LNCAP (cell line): ENCODE measurements around the gene ALAS2.

ENCODE experiments used
- CTCF ChIP-seq: fragments of 450-650 bp; IDR thresholded peaks from 2 replicates; pipeline ENCODE4 v1.5.1; 2017; ENCODE audit warnings: mild to moderate bottlenecking

ALAS2 gene

GRCh38 chrX:55011294-55011693 is 19.5 kb downstream of the ALAS2 start:
- peak; percentile 37; the same call in 1 of the 2 replicates for TF ChIP-seq CTCF

DNA sequence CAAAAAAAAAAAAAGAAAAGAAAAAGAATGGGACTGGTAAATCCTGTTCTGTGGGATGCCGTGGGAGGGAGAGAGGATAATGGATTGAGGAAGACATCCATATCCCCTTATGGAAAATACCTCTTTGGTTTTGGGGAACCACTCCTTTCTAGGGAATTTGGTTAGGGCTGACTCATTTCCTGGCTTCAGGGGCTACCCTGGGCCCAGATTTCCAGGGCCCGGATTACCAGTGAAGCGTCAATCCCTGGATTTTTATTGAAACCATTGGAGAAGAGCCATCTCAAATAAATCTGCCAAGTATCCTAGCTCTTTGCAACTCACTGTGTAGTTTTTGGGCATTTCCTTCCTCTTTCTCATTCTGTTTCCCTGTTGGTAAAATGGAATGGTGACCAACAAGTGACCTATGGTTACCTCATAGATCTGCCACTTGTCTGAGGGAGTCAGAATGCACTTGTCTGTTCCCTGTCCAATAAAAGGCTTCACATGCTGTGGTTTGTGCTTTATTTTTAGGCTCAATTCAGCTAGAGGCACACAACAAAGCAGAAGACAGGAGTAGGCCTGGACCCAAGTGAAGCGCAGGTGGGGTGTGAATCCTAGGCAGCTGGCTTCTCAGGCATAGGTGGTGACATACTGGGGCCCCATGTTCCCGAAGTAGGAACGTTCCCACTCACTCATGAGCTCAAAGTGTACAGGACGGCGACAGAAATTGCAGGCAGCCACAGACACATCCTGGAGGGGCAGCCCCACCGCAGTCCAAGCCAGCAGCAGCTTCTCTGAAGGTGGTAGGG is 22.0 kb downstream of the ALAS2 start:
- no peak for TF ChIP-seq CTCF

- no peak for TF ChIP-seq CTCF
Measured at GRCh38 chrX:55007656-55008055, 23.1 kb downstream of the ALAS2 start.

GRCh38 chrX:55006827-55007621 is 23.8 kb downstream of the ALAS2 start:
- TF ChIP-seq CTCF = no peak

GRCh38 chrX:55005256-55005655 is 25.5 kb downstream of the ALAS2 start:
- TF ChIP-seq CTCF = no peak

GRCh38 chrX:55004231-55004630 is 26.5 kb downstream of the ALAS2 start:
- no peak for TF ChIP-seq CTCF

DNA sequence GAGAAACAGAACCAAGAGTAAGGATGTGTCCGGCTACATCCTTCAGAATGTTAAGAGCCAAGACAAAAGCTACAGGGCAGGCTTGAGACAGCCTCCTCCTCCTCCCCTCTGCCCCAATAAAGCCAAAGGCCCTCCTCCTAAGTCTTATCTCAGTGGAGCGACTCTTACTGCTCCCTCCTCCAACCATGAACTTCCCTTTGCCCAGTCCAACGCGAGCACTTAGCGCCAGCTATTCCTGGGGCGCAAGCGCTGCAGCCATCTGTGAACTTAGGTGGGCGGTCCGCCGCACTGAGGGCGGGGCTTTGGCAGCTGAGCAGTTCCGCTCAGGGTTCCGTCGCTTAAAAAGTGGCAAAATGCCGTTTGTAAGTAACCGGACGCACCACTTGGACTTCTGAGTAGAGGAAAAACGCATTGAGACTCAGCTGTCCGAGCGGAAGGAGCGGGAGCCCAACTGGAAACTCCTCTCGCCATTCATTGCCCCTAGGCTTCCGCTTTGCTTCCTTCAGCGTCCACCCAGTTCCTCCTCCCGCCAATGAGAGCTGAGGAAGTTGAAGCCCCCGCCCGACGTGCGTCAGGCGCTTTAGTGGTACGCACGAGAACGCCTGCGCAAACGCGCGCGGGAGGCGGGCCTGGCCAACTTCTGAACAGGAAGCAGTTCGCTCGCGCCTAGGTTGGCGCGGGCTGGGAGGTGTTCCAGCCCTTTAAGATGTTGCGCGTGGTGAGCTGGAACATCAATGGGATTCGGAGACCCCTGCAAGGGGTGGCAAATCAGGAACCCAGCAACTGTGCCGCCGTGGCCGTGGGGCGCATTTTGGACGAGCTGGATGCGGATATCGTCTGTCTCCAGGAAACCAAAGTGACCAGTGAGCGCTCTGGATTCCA is 30.8 kb downstream of the ALAS2 start, which contains the start of gene APEX2:
APEX2 (plus strand) TSS at position 647 of the 882 bp plus-strand sequence; CDS start at position 707, 60 bp downstream.
- TF ChIP-seq CTCF = no peak
